Stimulated activated naive CD4-positive, alpha-beta T cell treated with Interleukin-2 at 50 U/mL for 16 hours (primary cell): Measurements from ENCODE around the gene TMSB10.
"Not testable (repeated sequence)": the region's sequence is repeated elsewhere in the genome, so short reads cannot be mapped to it uniquely, and the experiment has no call there.

ENCODE experiments used
- DNase-seq: peaks from one replicate; lab custom pipeline; 2025; lab: John Stamatoyannopoulos, UW

The TMSB10 gene

DNA sequence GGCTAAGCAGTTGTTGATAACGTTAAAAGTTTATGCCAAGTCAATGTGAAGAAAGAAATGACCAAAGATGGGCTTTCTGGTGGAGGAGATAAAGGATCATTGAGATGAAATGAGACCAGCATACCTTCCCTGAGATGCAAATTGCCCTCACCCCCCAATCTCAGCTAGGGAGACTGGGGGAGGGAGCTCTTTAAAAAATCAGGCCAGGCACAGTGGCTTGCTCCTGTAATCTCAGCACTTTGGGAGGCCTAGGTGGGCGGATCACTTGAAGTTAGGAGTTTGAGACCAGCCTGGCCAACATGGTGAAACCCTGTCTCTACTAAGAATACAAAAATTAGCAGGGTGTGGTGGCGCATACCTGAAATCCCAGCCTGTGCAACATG, 34.6 kb downstream of the TMSB10 start:
- no peak for DNase-seq

GRCh38 chr2:84940831-84941412, 35.5 kb downstream of the TMSB10 start:
- no peak for DNase-seq

DNA sequence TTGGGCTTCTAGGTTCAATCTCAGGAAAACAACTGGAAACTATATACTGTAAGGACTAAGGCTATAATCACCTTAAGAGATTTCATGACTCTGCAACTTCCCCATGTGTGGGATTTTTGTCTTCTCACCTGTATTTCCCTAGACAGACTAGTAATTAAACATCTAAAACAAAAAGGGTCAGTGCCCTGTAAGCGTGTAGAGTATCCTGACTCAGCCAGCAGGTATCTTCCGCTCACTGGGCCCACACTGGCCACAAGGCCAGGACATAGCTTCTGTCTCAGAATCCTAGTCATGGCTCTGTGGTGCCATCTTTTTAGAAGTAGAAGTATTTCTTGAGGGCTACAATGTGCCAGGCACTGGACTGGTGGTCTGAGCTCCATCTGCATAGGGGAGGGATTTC, 36.7 kb downstream of the TMSB10 start:
- DNase-seq: no peak

DNA sequence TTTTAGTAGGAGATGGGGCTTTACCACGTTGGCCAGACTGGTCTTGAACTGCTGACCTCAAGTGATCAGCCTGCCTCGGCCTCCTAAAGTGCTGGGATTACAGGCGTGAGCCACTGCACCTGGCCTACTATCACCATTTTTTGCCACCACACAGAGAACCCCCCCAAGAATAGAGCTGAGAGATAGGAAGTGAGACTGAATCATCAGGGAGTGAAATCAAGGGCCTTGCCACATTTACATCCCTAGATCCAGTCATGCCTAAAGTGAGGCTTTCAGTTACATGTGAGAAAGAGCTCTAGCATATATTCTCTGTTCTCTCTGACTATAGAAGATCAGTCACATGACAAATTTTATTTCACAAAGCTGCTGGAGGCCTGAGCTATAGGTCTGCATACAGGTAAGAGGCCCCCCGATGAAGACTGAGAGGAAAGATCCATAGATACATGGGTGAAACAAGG, 37.5 kb downstream of the TMSB10 start:
- no peak for DNase-seq

- DNase-seq: no peak
These were observed 38.9 kb downstream of the TMSB10 start for GRCh38 chr2:84944295-84944909.

DNA sequence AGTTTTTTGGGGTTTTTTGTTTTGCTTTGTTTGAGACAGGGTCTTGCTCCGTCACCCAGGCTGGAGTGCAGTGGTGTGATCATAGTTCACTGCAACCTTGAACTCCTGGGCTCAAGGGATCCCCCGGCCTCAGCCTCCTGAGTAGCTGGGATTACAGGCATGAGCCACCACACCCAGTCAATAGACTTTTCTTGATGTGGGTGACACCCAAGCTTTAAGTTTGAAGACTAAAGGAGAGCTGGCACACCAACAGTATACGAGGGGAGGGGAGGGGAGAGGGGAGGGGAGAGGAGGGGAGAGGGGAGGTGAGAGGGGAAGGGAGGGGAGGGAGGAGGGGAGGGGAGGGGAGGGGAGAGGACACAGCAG, 40.4 kb downstream of the TMSB10 start:
- DNase-seq: not testable (repeated sequence)

- peak; percentile 76 for DNase-seq
These were observed 41.0 kb downstream of the TMSB10 start for GRCh38 chr2:84946204-84947009.

DNA sequence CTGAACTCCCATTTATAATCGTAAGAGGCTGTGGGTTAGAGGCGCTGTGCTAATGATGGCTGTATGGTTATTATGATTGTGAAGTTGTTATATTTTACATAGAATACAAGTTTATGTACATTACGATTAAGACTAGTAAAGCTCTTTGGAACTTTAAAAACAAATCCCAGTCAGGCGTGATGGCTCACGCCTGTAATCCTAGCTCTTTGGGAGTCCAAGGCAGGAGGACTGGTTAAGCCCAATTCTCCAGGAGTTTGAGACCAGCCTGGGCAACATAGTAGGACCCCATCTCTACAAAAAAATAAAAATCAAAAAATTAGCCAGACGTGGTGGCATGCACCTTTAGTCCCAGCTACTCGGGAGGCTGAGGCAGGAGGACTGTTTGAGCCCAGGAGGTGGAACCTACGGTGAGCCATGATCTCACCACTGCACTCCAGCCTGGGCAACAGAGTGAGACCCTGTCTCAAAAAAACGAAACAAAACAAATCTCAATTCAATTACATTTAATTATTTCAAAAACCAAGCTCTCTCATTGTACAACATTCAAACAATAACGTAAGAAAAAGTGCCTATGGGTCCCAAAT, 41.6 kb downstream of the TMSB10 start:
- no peak for DNase-seq

DNA sequence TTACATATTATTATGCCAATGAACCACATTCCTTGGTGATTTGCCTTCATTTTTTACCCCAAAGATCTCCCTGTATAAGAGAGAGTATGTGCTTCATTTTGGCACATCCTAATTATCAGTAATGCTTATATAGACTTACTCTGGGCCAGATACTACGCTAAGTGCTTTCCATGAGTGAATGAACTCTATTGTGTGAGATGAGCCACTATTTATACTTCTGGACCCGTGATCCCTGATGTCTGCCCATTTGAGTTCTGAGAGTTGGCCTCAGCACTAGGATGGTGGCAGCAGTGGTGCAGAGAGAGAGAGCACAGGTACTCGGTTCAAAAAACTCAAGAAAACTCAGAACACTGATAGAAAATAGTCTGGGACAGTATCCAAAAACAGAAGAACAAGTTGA, 48.1 kb downstream of the TMSB10 start:
- no peak for DNase-seq

DNA sequence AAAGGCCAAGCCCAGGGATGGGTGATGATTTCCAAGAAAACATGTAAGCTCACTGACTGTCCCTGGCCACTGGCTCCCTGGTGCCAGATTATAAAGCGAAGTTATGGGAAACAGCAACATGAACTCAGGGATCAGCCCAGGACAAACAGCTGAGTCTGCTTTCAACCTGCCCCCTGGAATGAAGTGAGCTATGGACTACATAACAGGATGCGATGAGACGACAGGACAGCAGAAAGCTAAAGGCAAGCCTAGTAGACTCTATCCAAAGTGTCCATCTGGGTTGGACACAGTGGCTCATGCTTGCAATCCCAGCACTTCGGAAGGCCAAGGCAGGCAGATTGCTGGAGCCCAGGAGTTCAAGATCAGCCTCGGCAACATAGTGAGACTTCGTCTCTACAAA, 48.9 kb downstream of the TMSB10 start:
- no peak for DNase-seq
